ENCODE measurements around the gene ARL6IP5. TPM values are rescaled to one million over a fixed set of nuclear protein-coding genes. Genes with fewer than 3 reads are reported as not detected.

The ARL6IP5 gene
- total RNA-seq, 2 donors from 2014 or later = 172 to 199 TPM

DNA sequence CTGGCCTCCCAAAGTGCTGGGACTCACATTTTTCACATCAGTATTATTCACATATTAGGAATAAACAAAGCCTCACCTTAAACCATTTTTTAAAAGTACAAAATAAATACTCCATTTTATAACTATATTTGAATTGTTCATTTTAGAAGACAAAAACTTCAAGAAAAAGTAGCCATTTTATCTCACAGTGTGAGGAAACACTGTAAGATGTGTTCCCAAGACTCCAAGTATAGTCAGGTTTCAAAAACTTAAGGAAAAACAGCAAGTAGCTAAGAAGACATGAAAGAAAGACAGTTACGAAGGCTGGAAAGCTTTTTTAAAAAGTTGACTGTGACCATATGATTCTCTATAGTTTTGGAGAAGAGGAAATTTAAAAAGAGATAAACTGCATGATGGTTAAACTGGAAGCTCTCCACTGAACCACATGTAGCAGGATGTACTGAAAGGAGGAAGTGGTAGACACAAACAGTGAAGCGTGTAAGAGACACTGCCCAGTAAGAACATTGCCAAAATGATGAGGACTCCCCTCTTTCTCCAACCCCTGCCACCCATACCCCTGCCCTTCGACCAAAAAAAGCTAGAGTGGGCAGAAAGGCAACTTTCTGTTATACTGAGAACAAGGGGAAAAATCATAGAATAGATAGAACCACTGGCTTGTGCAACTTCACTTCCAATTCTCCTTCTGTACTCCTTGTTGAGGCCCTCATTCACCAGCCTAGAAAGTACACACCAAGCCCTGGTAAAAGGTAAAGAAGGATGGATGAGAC, 26.4 kb upstream of the ARL6IP5 start:
- no peak for DNase-seq (ENCODE audit: low spot score)
- no peak overlapping the region for H3K27ac ChIP-seq
- no peaks in the 10 kb centered on the region for H3K4me1 ChIP-seq
- H3K36me3 ChIP-seq = peaks cover 59% of the 10 kb centered on the region
- no peaks in the 10 kb centered on the region for H3K27me3 ChIP-seq
- TF ChIP-seq CTCF (IDR thresholded peaks at IDR 0.05) = no peak
- H3K9me3 ChIP-seq = no peaks in the 10 kb centered on the region
- no peak overlapping the region for H3K4me3 ChIP-seq

- H3K9me3 ChIP-seq = no peaks in the 10 kb centered on the region
- H3K27ac ChIP-seq = no peak overlapping the region
- no peak overlapping the region for H3K4me3 ChIP-seq
- H3K27me3 ChIP-seq = no peaks in the 10 kb centered on the region
- TF ChIP-seq CTCF (IDR thresholded peaks at IDR 0.05) = no peak
- DNase-seq (ENCODE audit: low spot score) = no peak
- H3K4me1 ChIP-seq = no peaks in the 10 kb centered on the region
- peaks cover 59% of the 10 kb centered on the region for H3K36me3 ChIP-seq
Observed at GRCh38 chr3:69058947-69059224, 25.9 kb upstream of the ARL6IP5 start.

GRCh38 chr3:69059688-69060087, 25.0 kb upstream of the ARL6IP5 start:
- no peak for DNase-seq (ENCODE audit: low spot score)
- H3K27ac ChIP-seq = no peak overlapping the region
- H3K4me3 ChIP-seq = no peak overlapping the region
- H3K9me3 ChIP-seq = no peaks in the 10 kb centered on the region
- H3K36me3 ChIP-seq = peaks cover 57% of the 10 kb centered on the region
- no peaks in the 10 kb centered on the region for H3K27me3 ChIP-seq
- no peak for TF ChIP-seq CTCF (IDR thresholded peaks at IDR 0.05)
- H3K4me1 ChIP-seq = no peaks in the 10 kb centered on the region

DNA sequence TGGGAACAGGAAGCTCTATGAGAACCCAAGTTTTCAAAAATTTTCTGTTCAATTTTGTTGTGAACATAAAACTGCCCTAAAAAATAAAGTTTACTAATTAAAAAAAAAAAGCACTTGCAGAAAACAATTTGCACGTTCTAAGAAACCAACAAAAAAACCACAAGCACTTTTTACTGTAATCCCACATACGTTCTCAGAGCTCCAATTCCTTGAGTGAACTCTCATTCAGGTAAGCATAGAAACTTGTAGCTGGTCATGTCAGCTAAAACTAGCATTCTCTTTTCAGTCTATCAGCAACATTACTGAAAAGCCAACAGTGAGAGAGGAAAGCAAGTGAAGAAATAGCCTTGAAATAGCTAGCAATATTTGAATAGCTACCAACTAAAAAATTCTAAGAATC, 21.1 kb upstream of the ARL6IP5 start:
- no peaks in the 10 kb centered on the region for H3K9me3 ChIP-seq

GRCh38 chr3:69065318-69065964, 19.3 kb upstream of the ARL6IP5 start:
- no peaks in the 10 kb centered on the region for H3K27me3 ChIP-seq
- H3K4me1 ChIP-seq = no peaks in the 10 kb centered on the region
- H3K9me3 ChIP-seq = no peaks in the 10 kb centered on the region
- TF ChIP-seq CTCF (IDR thresholded peaks at IDR 0.05) = no peak
- no peak overlapping the region for H3K27ac ChIP-seq
- DNase-seq (ENCODE audit: low spot score) = no peak
- peaks cover 18% of the 10 kb centered on the region for H3K36me3 ChIP-seq
- no peak overlapping the region for H3K4me3 ChIP-seq

More for the DNA sequence above, 21.1 kb upstream of the ARL6IP5 start:
- Histone ChIP-seq H3K4me3 (no peak overlapping the region), H3K36me3 (peaks cover 34% of the 10 kb centered on the region), H3K27ac (no peak overlapping the region), H3K27me3 (no peaks in the 10 kb centered on the region), H3K4me1 (no peaks in the 10 kb centered on the region)
- TF ChIP-seq CTCF (IDR thresholded peaks at IDR 0.05) = no peak
- DNase-seq (ENCODE audit: low spot score) = no peak
